Stimulated activated CD4-positive, alpha-beta T cell treated with anti-CD3 and anti-CD28 coated beads, Interleukin-1b, Interleukin-23, amount 100 ng/mL, for 24 hours (primary cell): Measurements from ENCODE around the gene SFT2D3.
A peak's percentile ranks its signal among the peaks of the same experiment; 100 is the strongest.

Source experiments
- DNase-seq, 4 experiments: peaks; one replicate each; pipeline ENCODE4 v3.0.0-alpha.2; 2020; ENCODE audit warnings: low read depth in 4 of 4, low spot score in 1 of 4

The SFT2D3 gene

GRCh38 chr2:127681288-127681804 is 20.0 kb upstream of the SFT2D3 start:
- DNase-seq: no peak

- no peak for DNase-seq
Measured at GRCh38 chr2:127681976-127682857, 19.1 kb upstream of the SFT2D3 start.

GRCh38 chr2:127683056-127683455 is 18.2 kb upstream of the SFT2D3 start:
- DNase-seq: no peak

- DNase-seq: no peak
Measured at GRCh38 chr2:127683757-127684156, 17.5 kb upstream of the SFT2D3 start.

GRCh38 chr2:127685410-127686080 is 15.8 kb upstream of the SFT2D3 start:
- DNase-seq: no peak

- no peak for DNase-seq
Measured at GRCh38 chr2:127688405-127688804, 12.9 kb upstream of the SFT2D3 start.

- no peak for DNase-seq
Measured at GRCh38 chr2:127690696-127691095, 10.6 kb upstream of the SFT2D3 start.

- DNase-seq: no peak
Measured at GRCh38 chr2:127694986-127695385, 6.3 kb upstream of the SFT2D3 start.

- peak in 2 of 4 experiments; percentile 24 to 34 for DNase-seq
Measured at GRCh38 chr2:127695491-127696472, 5.5 kb upstream of the SFT2D3 start.

- no peak for DNase-seq
Measured at GRCh38 chr2:127697482-127698180, 3.7 kb upstream of the SFT2D3 start.

GRCh38 chr2:127698553-127699355 is 2.5 kb upstream of the SFT2D3 start:
- DNase-seq: no peak

- no peak for DNase-seq
Measured at GRCh38 chr2:127700527-127701192, 637 bp upstream of the SFT2D3 start.

GRCh38 chr2:127701651-127702394 is 526 bp downstream of the SFT2D3 start:
- DNase-seq: peak; percentile 37 to 65 (median 55)

GRCh38 chr2:127702395-127703009 is 1.2 kb downstream of the SFT2D3 start:
- DNase-seq: no peak

GRCh38 chr2:127703282-127703681 is 2.0 kb downstream of the SFT2D3 start:
- DNase-seq: no peak

- DNase-seq: no peak
Measured at GRCh38 chr2:127704641-127705390, 3.5 kb downstream of the SFT2D3 start.

GRCh38 chr2:127705391-127706065 is 4.2 kb downstream of the SFT2D3 start:
- DNase-seq: no peak
